Activated CD8-positive, alpha-beta memory T cell treated with anti-CD3 and anti-CD28 coated beads for 48 hours (primary cell): ENCODE results near the gene LRRC4C.

Experiments used
- DNase-seq, 3 experiments: peaks; one replicate each; pipeline ENCODE4 v3.0.0-alpha.2; 2020; ENCODE audit warnings: low read depth in 2 of 3, low spot score in 2 of 3

The LRRC4C gene

DNA sequence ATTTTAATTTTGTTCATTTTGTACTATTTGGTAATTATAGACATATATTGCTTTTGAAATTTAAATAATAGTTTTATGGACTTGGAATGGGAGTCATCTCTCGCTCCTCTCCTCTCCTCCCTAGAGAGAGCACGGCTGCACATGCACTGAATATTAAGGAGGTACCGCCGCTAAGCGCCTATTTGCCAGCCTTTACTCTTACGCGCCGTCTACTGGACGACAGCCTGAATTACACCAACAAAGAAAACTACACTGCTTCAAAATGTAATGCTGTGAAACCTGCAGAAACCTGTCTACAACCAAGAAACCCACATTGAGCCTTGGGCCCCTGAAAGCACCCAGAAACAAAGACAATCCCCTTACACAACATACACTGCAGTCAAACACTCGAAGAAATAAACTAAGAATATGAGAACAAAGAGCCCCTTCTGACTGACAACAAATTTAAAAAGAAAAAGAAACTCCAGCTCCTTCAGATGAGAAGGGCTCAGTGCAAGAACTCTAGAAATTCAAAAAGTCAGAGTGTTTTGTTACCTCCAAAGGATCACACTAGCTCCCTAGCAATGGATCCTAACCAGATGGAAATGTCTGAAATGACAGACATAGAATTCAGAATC is 737.2 kb downstream of the LRRC4C start:
- DNase-seq: no peak

GRCh38 chr11:40716344-40717130 is 742.9 kb downstream of the LRRC4C start:
- DNase-seq: no peak

DNA sequence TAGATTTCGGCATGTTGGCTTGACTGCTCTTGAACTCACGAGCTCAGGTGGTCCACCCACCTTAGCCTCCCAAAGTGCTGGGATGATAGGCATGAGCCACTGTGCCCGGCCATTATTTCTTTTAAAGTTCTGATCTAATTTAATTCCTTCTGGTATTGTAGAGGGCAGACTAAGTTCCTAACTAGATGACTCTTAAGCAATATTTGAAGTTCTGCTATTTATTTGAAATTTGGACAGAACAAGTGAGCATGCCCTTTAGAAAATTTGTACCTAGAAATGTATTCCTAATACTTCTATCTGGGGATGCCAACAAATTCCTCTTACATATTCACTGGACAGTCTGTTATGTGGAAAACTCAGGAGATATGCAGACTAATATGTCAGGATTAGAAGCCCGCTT is 746.4 kb downstream of the LRRC4C start:
- DNase-seq: no peak

GRCh38 chr11:40701027-40701426 is 758.4 kb downstream of the LRRC4C start:
- DNase-seq: no peak

DNA sequence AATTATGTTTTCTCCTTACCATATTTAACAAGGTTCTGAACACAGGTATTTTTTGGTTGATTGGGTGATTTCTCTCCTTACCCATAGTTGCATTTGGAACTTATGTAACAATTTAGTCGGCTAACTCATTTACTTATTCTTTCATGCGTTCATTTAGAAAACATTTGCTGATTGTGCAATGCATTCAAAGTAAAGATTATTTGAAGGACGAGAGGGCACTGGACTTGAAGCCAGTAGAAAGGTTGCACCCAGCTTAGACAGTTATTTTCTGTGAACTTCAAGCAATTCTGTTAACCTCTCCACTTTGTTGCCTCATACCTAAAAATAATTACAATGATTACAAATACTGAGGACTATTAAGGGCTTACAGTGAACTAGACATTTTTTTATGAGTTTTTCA is 769.6 kb downstream of the LRRC4C start:
- no peak for DNase-seq

DNA sequence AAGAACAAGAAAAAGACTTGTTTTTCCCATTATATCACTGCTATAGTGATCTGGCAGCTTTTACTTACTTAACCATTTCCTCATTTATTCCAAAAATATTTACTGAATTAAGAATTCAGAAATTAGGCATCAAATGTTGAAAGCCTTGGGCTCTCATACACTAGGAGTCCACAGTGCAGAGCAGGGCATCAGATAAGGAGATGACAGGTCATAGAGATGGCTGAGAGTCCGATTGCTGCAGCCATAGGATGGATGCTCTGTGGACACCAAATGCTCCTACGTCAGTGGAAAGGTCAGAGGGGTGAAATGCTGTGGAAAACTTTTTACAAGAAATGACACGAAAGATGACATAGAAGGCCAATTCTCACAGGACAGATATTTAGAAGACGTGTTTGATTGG is 771.1 kb downstream of the LRRC4C start:
- no peak for DNase-seq

DNA sequence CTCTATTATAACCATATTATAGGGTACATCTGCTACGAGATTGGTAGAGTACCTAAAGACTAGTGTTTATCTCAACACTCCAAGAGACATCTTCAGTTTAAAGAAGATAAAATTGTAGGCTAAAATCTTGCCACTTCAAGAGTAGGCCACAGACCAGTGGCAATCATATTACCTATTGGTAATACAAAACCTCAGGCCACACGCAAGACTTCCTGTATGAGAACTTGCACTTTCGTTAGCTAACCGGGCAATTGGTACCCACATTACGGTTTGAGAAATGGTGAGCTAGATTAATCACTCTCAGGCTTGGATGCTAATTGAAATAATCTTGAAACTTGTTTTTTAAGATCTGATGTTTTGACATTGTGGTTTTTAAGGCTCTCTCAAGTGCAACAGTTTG is 772.7 kb downstream of the LRRC4C start:
- DNase-seq: no peak

GRCh38 chr11:40683010-40683409 is 776.4 kb downstream of the LRRC4C start:
- DNase-seq: no peak

- DNase-seq: no peak
Observed at GRCh38 chr11:40679276-40679675, 780.2 kb downstream of the LRRC4C start.

- DNase-seq: no peak
Observed at GRCh38 chr11:40647295-40647694, 812.2 kb downstream of the LRRC4C start.

- DNase-seq: no peak
Observed at GRCh38 chr11:40642284-40642683, 817.2 kb downstream of the LRRC4C start.

DNA sequence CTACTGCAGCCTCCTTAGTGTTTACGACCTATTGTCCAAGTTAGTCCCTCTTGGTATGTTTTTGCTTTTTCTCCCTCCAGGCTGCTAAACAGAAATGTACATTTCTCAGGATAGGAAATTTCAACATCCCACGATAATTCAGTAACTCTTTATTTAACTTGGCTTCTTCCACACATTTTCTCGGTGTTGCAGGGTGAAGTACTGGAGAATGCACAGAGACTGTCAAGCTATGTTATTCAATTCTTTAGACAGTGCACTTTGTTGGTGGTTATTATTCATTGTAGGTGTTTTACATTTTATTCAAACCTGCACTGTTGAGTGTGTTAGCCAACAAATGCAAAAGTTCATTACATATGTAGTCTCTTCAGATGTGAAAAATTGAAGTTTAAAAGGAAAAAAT is 839.8 kb downstream of the LRRC4C start:
- no peak for DNase-seq

GRCh38 chr11:40606800-40607199 is 852.7 kb downstream of the LRRC4C start:
- DNase-seq: no peak

- DNase-seq: no peak
Observed at GRCh38 chr11:40602866-40603552, 856.4 kb downstream of the LRRC4C start.

- DNase-seq: no peak
Observed at GRCh38 chr11:40597546-40598113, 861.8 kb downstream of the LRRC4C start.

DNA sequence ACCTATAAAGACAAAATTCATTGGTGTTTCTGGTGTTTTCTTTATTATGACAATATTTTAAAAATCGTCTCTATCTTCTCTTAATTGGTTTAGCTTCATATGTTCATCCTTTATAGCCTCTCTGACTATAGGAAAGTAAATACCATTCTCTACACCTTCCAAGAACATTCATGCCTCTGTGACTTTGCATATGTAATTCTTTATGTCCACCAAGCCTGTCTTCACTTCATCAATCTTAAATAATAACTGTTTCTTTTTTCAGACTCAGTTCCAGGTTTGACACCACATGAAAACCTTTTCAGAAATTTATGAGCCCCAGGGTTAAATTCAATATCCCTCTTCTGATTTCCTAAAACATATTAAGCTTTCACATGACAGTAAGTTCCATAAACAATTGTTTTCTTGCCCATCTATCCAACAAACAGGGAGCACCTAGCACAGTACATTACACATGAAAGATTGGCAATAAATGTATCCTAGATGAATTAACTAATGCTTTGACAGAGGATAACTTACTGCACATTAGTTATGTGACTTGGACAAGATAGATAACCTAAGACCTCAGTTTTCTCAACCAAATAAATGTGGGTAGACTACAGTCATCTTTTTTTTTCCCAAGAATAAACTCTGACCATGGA is 886.1 kb downstream of the LRRC4C start:
- DNase-seq: no peak

DNA sequence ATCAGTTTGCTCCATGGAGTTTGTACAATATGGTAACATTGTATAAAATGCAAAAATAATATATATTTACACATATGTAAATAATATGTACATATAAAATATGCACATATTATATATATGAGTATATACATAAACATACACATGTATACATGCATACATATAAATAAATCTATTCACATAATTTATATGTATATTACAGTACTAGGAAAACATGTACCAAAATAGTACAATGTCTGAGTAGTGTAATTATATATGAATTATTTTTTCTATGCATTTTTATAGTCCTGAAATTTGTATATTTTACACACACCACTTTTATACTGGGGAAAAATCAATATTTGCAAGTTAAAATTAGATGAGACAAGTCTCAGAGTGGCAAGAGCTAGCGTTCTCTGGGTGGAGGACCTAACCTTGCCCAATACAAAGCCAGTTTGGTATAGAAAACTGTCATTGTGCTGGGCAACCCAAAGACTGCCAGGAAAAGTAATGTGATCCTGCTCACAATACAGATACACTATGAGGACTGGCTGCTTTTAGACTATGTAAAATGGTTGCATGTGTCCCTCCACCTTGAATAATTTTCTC is 889.4 kb downstream of the LRRC4C start:
- DNase-seq: no peak

DNA sequence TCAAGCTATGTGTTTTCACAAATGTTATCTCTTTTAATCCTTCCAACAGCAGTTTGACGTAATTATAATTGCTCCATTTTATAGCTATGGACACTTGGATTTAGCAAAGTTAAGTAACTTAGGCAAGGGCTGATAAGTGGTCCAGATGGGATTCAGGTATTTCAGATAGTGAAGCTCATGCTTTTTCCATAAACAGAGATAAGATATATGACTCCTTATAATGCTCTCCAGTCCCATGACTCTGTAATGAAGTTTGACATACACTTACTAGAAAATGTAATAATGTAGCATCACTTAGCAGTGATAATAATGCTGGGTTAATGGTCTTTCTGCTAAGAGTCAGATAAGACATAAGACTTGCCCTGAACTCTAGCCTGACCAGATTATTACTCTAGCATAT is 892.1 kb downstream of the LRRC4C start:
- DNase-seq: no peak

DNA sequence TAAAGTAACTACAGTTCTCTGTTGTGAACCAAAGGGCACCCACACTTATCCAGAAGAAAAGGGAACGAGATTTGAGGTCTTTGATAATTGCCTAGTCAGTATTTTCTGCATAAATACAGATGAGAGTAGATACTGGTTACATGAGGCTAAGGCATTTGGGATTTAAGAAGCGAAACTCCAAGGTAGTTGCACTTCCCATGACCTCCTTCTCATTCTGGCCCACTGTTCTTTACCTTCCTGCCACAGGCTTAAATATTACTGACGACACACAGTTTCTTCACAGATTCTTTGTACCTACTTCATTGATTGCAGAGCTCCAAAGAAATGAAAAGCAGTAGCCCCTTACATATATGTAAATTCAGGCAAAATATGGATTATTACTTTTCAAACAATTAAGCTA is 915.3 kb downstream of the LRRC4C start:
- no peak for DNase-seq

DNA sequence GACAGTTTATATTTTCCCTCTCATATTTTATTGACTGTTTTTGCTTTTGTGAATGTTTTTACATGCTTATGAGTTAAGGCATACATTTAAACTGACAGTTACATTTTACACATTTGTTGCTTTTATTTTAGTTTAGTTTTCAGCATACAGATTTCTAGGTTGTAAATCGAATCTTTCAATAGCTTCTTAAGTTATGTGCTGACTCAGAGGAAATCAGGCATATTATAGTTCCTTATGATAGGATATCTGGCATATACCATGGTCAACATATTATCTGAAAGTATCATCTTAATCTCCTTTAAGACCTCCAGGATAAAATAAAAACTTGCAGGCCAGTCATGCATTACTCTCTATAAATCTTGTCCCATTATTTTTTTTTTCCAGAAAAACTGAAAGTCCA is 916.6 kb downstream of the LRRC4C start:
- DNase-seq: no peak

GRCh38 chr11:40537734-40538133 is 921.7 kb downstream of the LRRC4C start:
- DNase-seq: no peak
